Peyer's patch (tissue), 4 donors: ENCODE measurements around the gene NXT1.

Experiments used
- CTCF ChIP-seq, 6 experiments: fragments of 450-650 bp in 4 of 6; fragments of 200-600 bp in 2 of 6; sonication (generic) in 1 of 6; IDR thresholded peaks; one replicate each; pipeline ENCODE4 v1.5.1; 2017 to 2019; ENCODE audit warnings: antibody characterized with exemption in 6 of 6, mild to moderate bottlenecking in 3 of 6, moderate library complexity in 1 of 6
- POLR2A ChIP-seq, 2 donors: fragments of 450-650 bp; IDR thresholded peaks; one replicate each; pipeline ENCODE4 v1.5.1; 2017; ENCODE audit warnings: antibody characterized with exemption in 2 of 2, mild to moderate bottlenecking in 2 of 2, moderate library complexity in 2 of 2

GRCh38 chr20:23301436-23302050 is 49.0 kb upstream of the NXT1 start:
- TF ChIP-seq CTCF (IDR thresholded peaks at IDR 0.05) = no peak
- no peak for TF ChIP-seq POLR2A (IDR thresholded peaks at IDR 0.05)
